HFF-Myc (cell line): ENCODE results near the gene LNX1.

ENCODE experiments used
- DNase-seq: peaks from one replicate; pipeline ENCODE4 v3.0.0-alpha.2; 2011; ENCODE audit warnings: low read depth; ENCODE audit errors: extremely low read depth
- H3K4me3 ChIP-seq: replicated peaks from 2 replicates; pipeline ENCODE4 v1.5.1; 2011; ENCODE audit warnings: low read depth, mild to moderate bottlenecking, control low read depth, low read length
- CTCF ChIP-seq: IDR thresholded peaks from 2 replicates; pipeline ENCODE4 v1.5.1; 2012; ENCODE audit warnings: mild to moderate bottlenecking, low read depth, low read length, control low read depth; ENCODE audit errors: missing control alignments

LNX1 gene

GRCh38 chr4:53576676-53577372, 14.5 kb downstream of the LNX1 start:
- H3K4me3 ChIP-seq, result no peak overlapping the region
- TF ChIP-seq CTCF, result no peak
- DNase-seq, result no peak

- no peak for DNase-seq
- TF ChIP-seq CTCF, result no peak
Observed at GRCh38 chr4:53576071-53576617, 15.1 kb downstream of the LNX1 start.

GRCh38 chr4:53575552-53575951, 15.7 kb downstream of the LNX1 start:
- DNase-seq, result no peak
- TF ChIP-seq CTCF, result no peak
- H3K4me3 ChIP-seq, result no peak overlapping the region

More at GRCh38 chr4:53576071-53576617, 15.1 kb downstream of the LNX1 start:
- H3K4me3 ChIP-seq, result no peak overlapping the region

- no peak for TF ChIP-seq CTCF
- no peak overlapping the region for H3K4me3 ChIP-seq
- no peak for DNase-seq
Observed at GRCh38 chr4:53574528-53574927, 16.8 kb downstream of the LNX1 start.

- TF ChIP-seq CTCF, result no peak
- DNase-seq, result no peak
Observed at GRCh38 chr4:53573696-53574095, 17.6 kb downstream of the LNX1 start.

GRCh38 chr4:53572600-53572994, 18.7 kb downstream of the LNX1 start:
- no peak for DNase-seq
- no peak overlapping the region for H3K4me3 ChIP-seq
- no peak for TF ChIP-seq CTCF

More at GRCh38 chr4:53573696-53574095, 17.6 kb downstream of the LNX1 start:
- H3K4me3 ChIP-seq, result no peak overlapping the region
